Subcutaneous adipose tissue (tissue), 4 donors: ENCODE results near the gene ABCC5. TPM values are rescaled to one million over a fixed set of nuclear protein-coding genes. Genes with fewer than 3 reads are reported as not detected.

Source experiments
- total RNA-seq, 4 donors: library from RNA; depleted of rRNA; stranded (reverse); fragments of >200 nt; gene quantifications; one replicate each; pipeline ENCODE4 v1.1.0, GENCODE V29; 2016
- TF ChIP-seq, protein P1 (sequence below): fragments of 450-650 bp; IDR thresholded peaks from one replicate; pipeline ENCODE4 v1.5.1; 2016; ENCODE audit warnings: low read depth, mild to moderate bottlenecking, control low read depth, antibody characterized with exemption, moderate library complexity

ABCC5 gene
- 10 to 100 TPM; 17.9 to 61.9 (median 28.1) TPM for total RNA-seq

- TF ChIP-seq, protein P1, sequence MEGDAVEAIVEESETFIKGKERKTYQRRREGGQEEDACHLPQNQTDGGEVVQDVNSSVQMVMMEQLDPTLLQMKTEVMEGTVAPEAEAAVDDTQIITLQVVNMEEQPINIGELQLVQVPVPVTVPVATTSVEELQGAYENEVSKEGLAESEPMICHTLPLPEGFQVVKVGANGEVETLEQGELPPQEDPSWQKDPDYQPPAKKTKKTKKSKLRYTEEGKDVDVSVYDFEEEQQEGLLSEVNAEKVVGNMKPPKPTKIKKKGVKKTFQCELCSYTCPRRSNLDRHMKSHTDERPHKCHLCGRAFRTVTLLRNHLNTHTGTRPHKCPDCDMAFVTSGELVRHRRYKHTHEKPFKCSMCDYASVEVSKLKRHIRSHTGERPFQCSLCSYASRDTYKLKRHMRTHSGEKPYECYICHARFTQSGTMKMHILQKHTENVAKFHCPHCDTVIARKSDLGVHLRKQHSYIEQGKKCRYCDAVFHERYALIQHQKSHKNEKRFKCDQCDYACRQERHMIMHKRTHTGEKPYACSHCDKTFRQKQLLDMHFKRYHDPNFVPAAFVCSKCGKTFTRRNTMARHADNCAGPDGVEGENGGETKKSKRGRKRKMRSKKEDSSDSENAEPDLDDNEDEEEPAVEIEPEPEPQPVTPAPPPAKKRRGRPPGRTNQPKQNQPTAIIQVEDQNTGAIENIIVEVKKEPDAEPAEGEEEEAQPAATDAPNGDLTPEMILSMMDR = no peak
Observed at GRCh38 chr3:184017672-184018423, at the start of gene ABCC5. ABCC5 (minus strand) TSS chr3:184017884; CDS start chr3:184014392, 3,492 bp downstream.

GRCh38 chr3:184066211-184066610, 48.5 kb upstream of the ABCC5 start:
- TF ChIP-seq, protein P1 = no peak

- TF ChIP-seq, protein P1 = no peak
Observed at GRCh38 chr3:184062637-184063036, 45.0 kb upstream of the ABCC5 start.

DNA sequence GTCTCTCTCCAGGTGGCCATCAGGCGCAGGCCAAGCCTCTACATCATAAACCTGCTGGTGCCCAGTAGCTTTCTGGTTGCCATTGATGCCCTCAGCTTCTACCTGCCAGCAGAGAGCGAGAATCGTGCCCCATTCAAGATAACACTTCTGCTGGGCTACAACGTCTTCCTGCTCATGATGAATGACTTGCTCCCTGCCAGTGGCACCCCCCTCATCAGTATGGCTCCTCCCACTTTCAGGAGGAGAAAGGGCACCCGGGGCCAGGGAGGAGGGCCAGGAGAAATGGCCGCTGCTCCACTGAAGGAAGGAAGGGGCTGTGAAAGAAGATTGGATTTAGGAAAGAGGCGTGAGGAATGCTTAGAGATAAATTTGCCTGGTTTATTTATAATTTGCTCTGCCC, 41.7 kb upstream of the ABCC5 start:
- TF ChIP-seq, protein P1 = no peak

DNA sequence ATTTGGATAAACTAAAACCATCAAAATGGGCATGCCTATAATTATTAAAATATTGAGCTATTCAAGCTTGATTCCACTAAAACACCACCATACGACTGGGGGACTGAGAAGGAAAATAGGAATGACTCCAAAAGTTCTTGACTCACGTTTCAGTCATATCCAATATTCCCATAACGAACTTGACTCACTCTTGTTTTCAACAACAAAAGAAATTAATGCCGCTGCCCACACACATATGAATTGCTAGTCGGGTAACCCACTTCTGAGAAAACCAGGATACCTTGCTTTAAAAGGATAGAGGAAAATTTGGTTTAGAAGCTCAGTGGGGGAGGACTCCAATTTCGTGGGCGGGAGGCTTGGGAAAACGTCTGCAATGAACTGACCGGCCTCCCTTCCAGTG, 40.3 kb upstream of the ABCC5 start:
- TF ChIP-seq, protein P1 = no peak

- TF ChIP-seq, protein P1 = no peak
Observed at GRCh38 chr3:184052767-184053166, 35.1 kb upstream of the ABCC5 start, which contains the start of gene HTR3C. HTR3C (plus strand) TSS chr3:184053047; CDS start chr3:184053081, 34 bp downstream.

- TF ChIP-seq, protein P1 = no peak
Observed at GRCh38 chr3:184050217-184050847, 32.6 kb upstream of the ABCC5 start.
